ENCODE measurements around the gene KLHL1. TPM values are rescaled to one million over a fixed set of nuclear protein-coding genes. Genes with fewer than 3 reads are reported as not detected.

KLHL1 gene
- total RNA-seq, 1 donor from 2014 or later, result not detected

DNA sequence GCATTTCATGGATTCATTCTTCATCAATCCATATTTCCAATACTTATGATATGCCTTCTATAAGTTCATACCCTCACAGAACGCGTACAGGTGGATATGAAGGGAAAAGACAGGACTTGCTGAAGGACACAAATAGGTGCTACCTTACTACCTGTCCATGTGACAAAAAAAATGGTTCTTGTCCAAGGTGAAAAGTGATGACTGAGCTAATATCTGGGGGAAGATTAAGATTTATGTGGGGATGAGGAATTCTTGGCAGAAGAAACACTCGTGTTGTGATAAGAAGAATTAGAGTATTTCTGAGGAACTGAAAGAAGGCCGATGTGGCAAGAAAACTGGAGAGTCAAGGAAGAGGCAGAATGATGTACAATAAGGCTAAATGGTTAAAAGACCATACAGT, 357.0 kb downstream of the KLHL1 start:
- no peak overlapping the region for H3K4me3 ChIP-seq
- no peaks in the 10 kb centered on the region for H3K36me3 ChIP-seq
- TF ChIP-seq POLR2AphosphoS5 (IDR thresholded peaks at IDR 0.05; ENCODE audit: insufficient read depth in 1 of 2, low read depth in 1 of 2), result no peak
- no peak for TF ChIP-seq POLR2A (IDR thresholded peaks at IDR 0.05)
- TF ChIP-seq, protein P1, sequence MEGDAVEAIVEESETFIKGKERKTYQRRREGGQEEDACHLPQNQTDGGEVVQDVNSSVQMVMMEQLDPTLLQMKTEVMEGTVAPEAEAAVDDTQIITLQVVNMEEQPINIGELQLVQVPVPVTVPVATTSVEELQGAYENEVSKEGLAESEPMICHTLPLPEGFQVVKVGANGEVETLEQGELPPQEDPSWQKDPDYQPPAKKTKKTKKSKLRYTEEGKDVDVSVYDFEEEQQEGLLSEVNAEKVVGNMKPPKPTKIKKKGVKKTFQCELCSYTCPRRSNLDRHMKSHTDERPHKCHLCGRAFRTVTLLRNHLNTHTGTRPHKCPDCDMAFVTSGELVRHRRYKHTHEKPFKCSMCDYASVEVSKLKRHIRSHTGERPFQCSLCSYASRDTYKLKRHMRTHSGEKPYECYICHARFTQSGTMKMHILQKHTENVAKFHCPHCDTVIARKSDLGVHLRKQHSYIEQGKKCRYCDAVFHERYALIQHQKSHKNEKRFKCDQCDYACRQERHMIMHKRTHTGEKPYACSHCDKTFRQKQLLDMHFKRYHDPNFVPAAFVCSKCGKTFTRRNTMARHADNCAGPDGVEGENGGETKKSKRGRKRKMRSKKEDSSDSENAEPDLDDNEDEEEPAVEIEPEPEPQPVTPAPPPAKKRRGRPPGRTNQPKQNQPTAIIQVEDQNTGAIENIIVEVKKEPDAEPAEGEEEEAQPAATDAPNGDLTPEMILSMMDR (IDR thresholded peaks at IDR 0.05), result no peak
- intact Hi-C loops (cut with DNase I), result no loop called here
- no peak overlapping the region for H3K27ac ChIP-seq
- no peaks in the 10 kb centered on the region for H3K4me1 ChIP-seq
- no peaks in the 10 kb centered on the region for H3K27me3 ChIP-seq
- H3K9me3 ChIP-seq, result no peaks in the 10 kb centered on the region
- no peak for DNase-seq (ENCODE audit: extremely low spot score in 2 of 2)

DNA sequence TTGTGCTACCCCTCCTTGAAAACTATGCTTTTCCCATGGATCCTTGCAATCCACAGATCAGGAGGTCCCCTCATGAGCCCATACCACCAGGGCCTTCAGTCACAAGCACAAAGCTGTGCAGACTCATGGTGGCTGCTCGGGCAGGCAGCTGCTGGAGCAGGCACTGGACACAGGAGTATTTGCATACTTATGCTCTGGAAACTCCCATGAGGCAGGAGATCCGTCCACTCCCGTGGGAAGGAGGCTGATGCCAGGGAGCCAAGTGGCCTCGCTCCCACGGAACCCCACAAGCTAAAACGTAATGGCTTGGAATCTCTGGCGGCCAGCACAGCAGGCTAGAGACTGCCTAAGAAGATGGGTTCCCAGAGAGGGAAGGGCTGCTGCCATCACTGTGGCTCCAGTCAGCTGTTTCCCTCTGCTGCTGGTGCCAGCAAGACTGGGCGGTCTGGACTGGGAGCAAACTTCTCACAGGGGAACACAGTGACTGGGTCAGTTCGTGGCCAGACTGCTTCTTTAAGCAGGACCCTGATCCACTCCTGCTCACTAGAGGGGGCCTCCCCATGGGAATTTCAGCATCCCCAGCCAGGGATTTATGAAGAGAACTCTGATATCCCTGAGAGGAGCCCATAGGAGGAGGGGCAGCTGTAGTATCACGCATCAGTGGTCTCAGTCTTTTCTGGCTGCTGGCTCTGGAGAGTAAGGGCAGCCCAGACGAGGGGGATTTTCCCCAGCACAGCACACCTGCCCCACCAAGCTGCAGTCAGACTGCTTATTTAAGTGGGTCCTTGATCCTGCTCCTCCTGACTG, 370.9 kb downstream of the KLHL1 start:
- H3K4me3 ChIP-seq, result no peak overlapping the region
- H3K27ac ChIP-seq, result no peak overlapping the region
- H3K9me3 ChIP-seq, result no peaks in the 10 kb centered on the region
- no peaks in the 10 kb centered on the region for H3K27me3 ChIP-seq
- no peaks in the 10 kb centered on the region for H3K36me3 ChIP-seq
- TF ChIP-seq POLR2A (IDR thresholded peaks at IDR 0.05) (no peak), POLR2AphosphoS5 (IDR thresholded peaks at IDR 0.05; ENCODE audit: insufficient read depth in 1 of 2, low read depth in 1 of 2) (no peak)
- TF ChIP-seq, protein P1 (IDR thresholded peaks at IDR 0.05), result no peak
- DNase-seq (ENCODE audit: extremely low spot score in 2 of 2), result no peak
- intact Hi-C loops (cut with DNase I), result no loop called here
- H3K4me1 ChIP-seq, result no peaks in the 10 kb centered on the region

DNA sequence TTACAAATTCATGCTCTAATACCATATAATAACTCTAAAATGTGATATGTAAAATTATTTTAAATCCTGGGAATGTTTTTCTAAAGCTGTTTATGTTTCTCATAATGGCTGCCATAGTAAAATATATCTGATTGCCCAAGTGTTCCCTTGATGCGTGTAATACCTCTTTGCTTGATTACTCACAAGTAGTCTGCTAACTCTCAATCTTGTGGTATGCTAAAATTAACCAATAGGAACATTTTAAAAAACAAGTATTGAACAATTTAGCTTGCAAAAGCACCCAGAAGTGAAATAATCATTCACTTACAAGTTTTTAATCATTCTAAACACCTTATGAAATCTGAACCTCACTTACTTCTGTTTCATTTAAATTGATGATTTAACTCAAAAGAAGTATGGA, 386.6 kb downstream of the KLHL1 start:
- H3K27me3 ChIP-seq, result no peaks in the 10 kb centered on the region
- TF ChIP-seq POLR2AphosphoS5 (IDR thresholded peaks at IDR 0.05; ENCODE audit: insufficient read depth in 1 of 2, low read depth in 1 of 2) (no peak), POLR2A (IDR thresholded peaks at IDR 0.05) (no peak)
- TF ChIP-seq, protein P1 (IDR thresholded peaks at IDR 0.05), result no peak
- H3K36me3 ChIP-seq, result no peaks in the 10 kb centered on the region
- H3K4me3 ChIP-seq, result no peak overlapping the region
- no peaks in the 10 kb centered on the region for H3K4me1 ChIP-seq
- intact Hi-C loops (cut with DNase I), result no loop called here
- H3K9me3 ChIP-seq, result no peaks in the 10 kb centered on the region
- DNase-seq (ENCODE audit: extremely low spot score in 2 of 2), result no peak
- no peak overlapping the region for H3K27ac ChIP-seq

DNA sequence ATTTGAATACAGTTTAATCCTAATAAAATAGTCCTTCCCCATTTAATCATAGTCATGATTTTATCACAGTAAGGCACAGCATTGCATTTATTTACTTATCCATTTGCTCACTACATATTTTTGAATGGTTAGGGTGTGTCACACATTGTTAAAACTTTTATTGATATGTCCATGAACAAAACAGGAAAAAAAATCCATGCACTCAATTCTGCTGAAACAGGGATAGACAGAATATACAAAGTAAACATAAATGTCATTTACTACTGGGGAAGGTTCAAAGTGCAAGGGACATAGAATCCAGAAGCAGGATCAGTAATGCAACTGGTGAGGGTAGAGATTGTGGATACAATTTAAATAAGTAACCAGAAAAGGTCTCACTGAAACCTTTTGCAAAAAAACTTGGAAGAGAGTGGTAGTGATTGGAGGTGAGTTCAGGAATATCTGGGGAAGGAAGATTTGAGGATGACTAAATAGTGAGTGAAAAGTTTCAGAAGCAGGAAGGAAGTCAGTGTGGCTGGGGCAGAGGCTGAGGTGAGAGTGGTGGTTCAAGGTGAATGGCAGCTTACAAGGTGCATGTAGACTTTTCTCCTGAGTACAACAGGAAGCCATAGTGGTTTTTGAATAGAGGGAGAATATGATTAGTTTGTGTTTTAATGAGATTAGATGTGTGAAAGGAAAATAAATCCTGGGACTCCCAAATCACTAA, 387.8 kb downstream of the KLHL1 start:
- H3K9me3 ChIP-seq, result no peaks in the 10 kb centered on the region
- H3K4me3 ChIP-seq, result no peak overlapping the region
- no peaks in the 10 kb centered on the region for H3K4me1 ChIP-seq
- H3K36me3 ChIP-seq, result no peaks in the 10 kb centered on the region
- TF ChIP-seq, protein P1 (IDR thresholded peaks at IDR 0.05), result no peak
- no peak for TF ChIP-seq POLR2AphosphoS5 (IDR thresholded peaks at IDR 0.05; ENCODE audit: insufficient read depth in 1 of 2, low read depth in 1 of 2)
- TF ChIP-seq POLR2A (IDR thresholded peaks at IDR 0.05), result no peak
- no peak overlapping the region for H3K27ac ChIP-seq
- intact Hi-C loops (cut with DNase I), result no loop called here
- DNase-seq (ENCODE audit: extremely low spot score in 2 of 2), result no peak
- no peaks in the 10 kb centered on the region for H3K27me3 ChIP-seq

DNA sequence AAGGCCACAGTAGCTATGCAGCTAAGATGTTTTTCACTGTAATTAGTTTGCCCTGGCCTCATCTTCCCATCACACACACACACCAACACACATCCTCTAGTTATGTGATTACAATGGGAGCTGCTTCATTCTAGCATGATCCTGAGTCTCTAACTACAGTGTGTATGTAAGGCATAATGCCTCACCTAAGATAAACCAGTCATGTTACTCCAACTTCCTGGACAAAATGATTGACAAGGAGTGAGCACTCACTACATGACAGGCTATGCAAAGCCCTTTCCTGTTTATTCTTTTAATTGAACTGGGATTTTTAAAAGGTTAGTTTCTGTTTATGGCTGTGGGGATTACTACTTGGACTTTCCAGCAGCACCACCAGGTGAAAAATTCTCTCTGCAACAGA, 401.4 kb downstream of the KLHL1 start:
- intact Hi-C loops (cut with DNase I), result no loop called here

More for the DNA sequence above, 401.4 kb downstream of the KLHL1 start:
- TF ChIP-seq, protein P1 (IDR thresholded peaks at IDR 0.05), result no peak
- TF ChIP-seq POLR2A (IDR thresholded peaks at IDR 0.05) (no peak), POLR2AphosphoS5 (IDR thresholded peaks at IDR 0.05; ENCODE audit: insufficient read depth in 1 of 2, low read depth in 1 of 2) (no peak)
- no peaks in the 10 kb centered on the region for H3K4me1 ChIP-seq
- no peaks in the 10 kb centered on the region for H3K36me3 ChIP-seq
- no peak for DNase-seq (ENCODE audit: extremely low spot score in 2 of 2)
- no peak overlapping the region for H3K4me3 ChIP-seq
- H3K27ac ChIP-seq, result no peak overlapping the region
- no peaks in the 10 kb centered on the region for H3K27me3 ChIP-seq
- no peaks in the 10 kb centered on the region for H3K9me3 ChIP-seq

Data from vagina (tissue), 2 donors.